GM12878 (cell line): ENCODE results near the gene DOCK2. TPM values are rescaled to one million over a fixed set of nuclear protein-coding genes. Genes with fewer than 3 reads are reported as not detected.

Experiments
- ATAC-seq: fragments of 200-7000 bp; cut with Tn5 transposase; 3 replicates; pipeline ENCODE4 v1.9.1; 2020; ENCODE audit warnings: mild to moderate bottlenecking, moderate library complexity
- BruUV-seq: library from RNA; stranded (reverse); fragments of 400-500 nt; replicated peaks from 2 replicates; lab custom pipeline; 2021; lab: Mats Ljungman, UMichigan
- CTCF ChIA-PET: fragments of 300-600 bp; sonication (Branson Sonifier 250); formaldehyde crosslinking; extraction: SDS; loops from one replicate; lab custom pipeline; 2021; ENCODE audit warnings: inconsistent platforms; lab: Yijun Ruan, JAX
- POLR2A ChIA-PET: fragments of 350-600 bp; formaldehyde crosslinking; extraction: SDS; loops from one replicate; lab custom pipeline; 2021; ENCODE audit warnings: inconsistent platforms; lab: Charles Lee
- RAD21 ChIA-PET: fragments of 300-600 bp; sonication (Branson Sonifier 250); formaldehyde crosslinking; loops from one replicate; lab custom pipeline; 2023; ENCODE audit warnings: antibody characterized with exemption; ENCODE audit not compliant: unreplicated experiment; lab: Charles Lee
- SMC1A ChIA-PET: fragments of 300-600 bp; sonication (Branson Sonifier 250); formaldehyde crosslinking; loops from one replicate; lab custom pipeline; 2023; ENCODE audit not compliant: unreplicated experiment, uncharacterized antibody; lab: Charles Lee
- DNase-seq: peaks from one replicate; pipeline ENCODE4 v3.0.0-alpha.2; 2011; ENCODE audit warnings: low read depth, low spot score
- FAIRE-seq: peaks from 3 replicates; lab custom pipeline; 2011; peaks lifted over from hg19 to GRCh38; lab: Jason Lieb, UNC
- H2AFZ ChIP-seq: 2 replicates; pipeline ENCODE4 v1.6.0; 2011; ENCODE audit warnings: low read depth, low read length, control low read depth; ENCODE audit not compliant: control insufficient read depth
- H3K27ac ChIP-seq: 2 replicates; pipeline ENCODE4 v1.5.1; 2011; ENCODE audit warnings: control low read depth; ENCODE audit not compliant: control insufficient read depth, insufficient read depth
- H3K27me3 ChIP-seq, 2 experiments: replicated peaks in 1 of 2; 2 replicates each; pipeline versions ENCODE4 v1.6.0 to v1.6.1; 2011; ENCODE audit warnings: low read length in 1 of 2; ENCODE audit not compliant: control insufficient read depth in 2 of 2, insufficient read depth in 2 of 2
- H3K36me3 ChIP-seq, 2 experiments: 2 replicates each; pipeline ENCODE4 v1.5.1; 2011; ENCODE audit warnings: low read length in 1 of 2; ENCODE audit not compliant: control insufficient read depth in 2 of 2, insufficient read depth in 2 of 2
- H3K4me1 ChIP-seq: 2 replicates; pipeline ENCODE4 v1.6.1; 2011; ENCODE audit warnings: mild to moderate bottlenecking, low read length, moderate library complexity, mixed read lengths; ENCODE audit not compliant: control insufficient read depth, insufficient read depth
- H3K4me2 ChIP-seq: 2 replicates; pipeline ENCODE4 v1.6.0; 2011; ENCODE audit warnings: control low read depth; ENCODE audit not compliant: control insufficient read depth, insufficient read depth
- H3K4me3 ChIP-seq: fragments of 200-600 bp; sonication (generic); 2 replicates; pipeline ENCODE4 v1.5.1; 2016
- H3K79me2 ChIP-seq: 2 replicates; pipeline ENCODE4 v1.6.0; 2011; ENCODE audit warnings: low read length; ENCODE audit not compliant: control insufficient read depth, insufficient read depth
- H3K9ac ChIP-seq: 2 replicates; pipeline ENCODE4 v1.8.0; 2011; ENCODE audit warnings: low read length, control low read depth, mixed read lengths; ENCODE audit not compliant: control insufficient read depth, insufficient read depth
- H3K9me3 ChIP-seq: replicated peaks from 3 replicates; pipeline ENCODE4 v1.5.1; 2011; ENCODE audit warnings: mild to moderate bottlenecking, low read length; ENCODE audit not compliant: control insufficient read depth, insufficient read depth
- H4K20me1 ChIP-seq: 2 replicates; pipeline ENCODE4 v1.6.0; 2011; ENCODE audit not compliant: control insufficient read depth, insufficient read depth
- BCL11A ChIP-seq: IDR thresholded peaks from 2 replicates; pipeline ENCODE4 v1.6.1; 2011; ENCODE audit warnings: low read depth, low read length
- CHD1 ChIP-seq: IDR thresholded peaks from 2 replicates; pipeline ENCODE4 v1.6.1; 2012; ENCODE audit warnings: low read depth, low read length, improper control_type of control experiment
- HCFC1 ChIP-seq: fragments of 150-350 bp; IDR thresholded peaks from 2 replicates; pipeline ENCODE4 v1.6.1; 2014; ENCODE audit warnings: low read length
- JUND ChIP-seq: IDR thresholded peaks from 2 replicates; pipeline ENCODE4 v1.6.1; 2012; ENCODE audit warnings: low read depth, mild to moderate bottlenecking, low read length, improper control_type of control experiment, moderate library complexity
- LARP7 ChIP-seq: fragments of 450-650 bp; IDR thresholded peaks from 2 replicates; pipeline ENCODE4 v1.6.1; 2017; ENCODE audit warnings: mild to moderate bottlenecking
- NFIC ChIP-seq: IDR thresholded peaks from 2 replicates; pipeline ENCODE4 v1.6.1; 2012; ENCODE audit warnings: low read depth, mild to moderate bottlenecking, inconsistent platforms, low read length, moderate library complexity
- PML ChIP-seq: IDR thresholded peaks from 2 replicates; pipeline ENCODE4 v1.6.1; 2012; ENCODE audit warnings: low read length, inconsistent platforms
- SREBF2 ChIP-seq: IDR thresholded peaks from 2 replicates; pipeline ENCODE4 v1.6.1; 2012; ENCODE audit warnings: mild to moderate bottlenecking, low read length
- WGBS: methylation state at CpG from one replicate; pipeline ENCODE4 v1.1.6; 2016; ENCODE audit warnings: low lambda C conversion rate; ENCODE audit not compliant: insufficient replicate concordance, insufficient coverage; ENCODE audit errors: missing lambda C conversion rate; 5-methylcytosine and 5-hydroxymethylcytosine counted together
- in situ Hi-C: fragments of 300-500 bp; cut with MboI; formaldehyde crosslinking; loops from 9 replicates; pipeline ENCODE4 v1.14.3; 2018; ENCODE audit warnings: mixed read lengths
- intact Hi-C: fragments of 100-400 bp; cut with micrococcal nuclease; formaldehyde crosslinking; loops from one replicate; pipeline ENCODE4 v1.14.2; 2022; ENCODE audit not compliant: unreplicated experiment
- polyA plus RNA-seq, 11 experiments: library from polyadenylated mRNA; depleted of rRNA in 4 of 11; unstranded in 6 of 11; stranded (reverse) in 5 of 11; fragments of >200 nt; fragmentation: Nextera tagmentation in 4 of 11; fragmentation: Illumina TruSeq in 1 of 11; extraction: Ambion mirVana in 4 of 11; extraction: Trizol in 1 of 11; gene quantifications; 1 replicate in 1 of 11; 2 replicates in 10 of 11; pipeline versions ENCODE4 v1.2.1 to v1.2.3, GENCODE V29; 2011 to 2016; ENCODE audit warnings: inconsistent platforms in 2 of 11, missing spikeins in 2 of 11, low read depth in 1 of 11
- total RNA-seq, 4 experiments: library from RNA; depleted of rRNA in 3 of 4; stranded (reverse); fragments of >200 nt in 3 of 4; fragmentation: Illumina TruSeq in 1 of 4; extraction: Trizol in 1 of 4; gene quantifications; 2 replicates each; pipeline versions ENCODE4 v1.2.1 to v1.2.3, GENCODE V29; 2013 to 2021
- TF ChIP-seq, protein P1 (sequence below): fragments of 450-650 bp; IDR thresholded peaks from 2 replicates; pipeline ENCODE4 v1.6.1; 2018; ENCODE audit warnings: borderline replicate concordance, mild to moderate bottlenecking; ENCODE audit not compliant: partially characterized antibody

The DOCK2 gene
- total and polyA plus RNA-seq, 10 of the 15 experiments (the other 5 are each of a cell fraction or from before 2014, with no cell fraction given) = 34.2 to 192 (median 118) TPM

DNA sequence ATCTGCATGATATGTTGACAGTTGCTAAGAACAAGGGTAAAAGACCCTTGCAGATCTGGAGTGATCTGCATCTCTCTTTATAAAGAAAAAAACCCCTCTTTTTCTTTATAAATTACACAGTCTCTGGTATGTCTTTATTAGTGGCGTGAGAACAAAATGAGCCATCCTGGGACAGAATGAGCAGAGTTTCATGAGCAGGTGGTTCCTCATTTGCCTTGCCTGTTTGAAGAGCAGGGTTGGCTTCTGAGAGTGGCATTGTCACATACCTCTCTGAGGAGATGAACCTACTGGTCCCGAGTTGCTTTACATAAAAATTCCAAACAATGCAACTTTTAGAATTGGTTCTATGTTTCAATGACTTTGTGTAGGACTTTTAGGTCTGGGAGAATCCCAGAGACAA is 249.0 kb downstream of the DOCK2 start:
- Histone ChIP-seq H3K27ac (no peak overlapping the region), H3K79me2 (no peaks in the 10 kb centered on the region), H3K4me3 (no peak overlapping the region), H3K9ac (no peak overlapping the region), H3K27me3 (no peaks in the 10 kb centered on the region), H3K4me1 (no peaks in the 10 kb centered on the region; the same call in 1 of the 2 replicates), H4K20me1 (no peaks in the 10 kb centered on the region), H3K9me3 (no peaks in the 10 kb centered on the region), H2AFZ (no peak overlapping the region), H3K36me3 (peaks cover 3 to 23% of the 10 kb centered on the region in 2 experiments), H3K4me2 (no peak overlapping the region)
- intact Hi-C loops = no loop called here
- ChIA-PET SMC1A (no interaction called here), RAD21 (interaction anchor here (1.0 kb wide), 1 partner anchor 19 kb away, joined by 4 read pairs; no protein-coding TSS in a partner anchor), POLR2A (no interaction called here), CTCF (no interaction called here)
- TF ChIP-seq LARP7 = no peak
- no peak for TF ChIP-seq BCL11A
- TF ChIP-seq JUND = no peak
- TF ChIP-seq CHD1 = no peak
- no peak for TF ChIP-seq SREBF2
- TF ChIP-seq, protein P1, sequence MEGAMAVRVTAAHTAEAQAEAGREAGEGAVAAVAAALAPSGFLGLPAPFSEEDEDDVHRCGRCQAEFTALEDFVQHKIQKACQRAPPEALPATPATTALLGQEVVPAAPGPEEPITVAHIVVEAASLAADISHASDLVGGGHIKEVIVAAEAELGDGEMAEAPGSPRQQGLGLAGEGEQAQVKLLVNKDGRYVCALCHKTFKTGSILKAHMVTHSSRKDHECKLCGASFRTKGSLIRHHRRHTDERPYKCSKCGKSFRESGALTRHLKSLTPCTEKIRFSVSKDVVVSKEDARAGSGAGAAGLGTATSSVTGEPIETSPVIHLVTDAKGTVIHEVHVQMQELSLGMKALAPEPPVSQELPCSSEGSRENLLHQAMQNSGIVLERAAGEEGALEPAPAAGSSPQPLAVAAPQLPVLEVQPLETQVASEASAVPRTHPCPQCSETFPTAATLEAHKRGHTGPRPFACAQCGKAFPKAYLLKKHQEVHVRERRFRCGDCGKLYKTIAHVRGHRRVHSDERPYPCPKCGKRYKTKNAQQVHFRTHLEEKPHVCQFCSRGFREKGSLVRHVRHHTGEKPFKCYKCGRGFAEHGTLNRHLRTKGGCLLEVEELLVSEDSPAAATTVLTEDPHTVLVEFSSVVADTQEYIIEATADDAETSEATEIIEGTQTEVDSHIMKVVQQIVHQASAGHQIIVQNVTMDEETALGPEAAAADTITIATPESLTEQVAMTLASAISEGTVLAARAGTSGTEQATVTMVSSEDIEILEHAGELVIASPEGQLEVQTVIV = no peak
- TF ChIP-seq PML = no peak
- TF ChIP-seq HCFC1 = no peak
- TF ChIP-seq NFIC = no peak
- BruUV-seq = no TSS peak
- FAIRE-seq (no peak), DNase-seq (no peak), ATAC-seq (no peak)
- WGBS = 20% methylated on average over 2 of the region's 2 CpGs
- in situ Hi-C loops = no loop called here
